NCI-H82 treated with DMSO at 0.1 percent for 48 hours (cell line): ENCODE results near the gene HSPA4L.

Source experiments
- DNase-seq: peaks from one replicate; lab custom pipeline; 2025; ENCODE audit not compliant: unreplicated experiment; lab: John Stamatoyannopoulos, UW

Gene HSPA4L

GRCh38 chr4:127868196-127868595, 86.1 kb downstream of the HSPA4L start:
- no peak for DNase-seq

- DNase-seq: no peak
These were observed 88.2 kb downstream of the HSPA4L start for GRCh38 chr4:127870281-127870680.

- DNase-seq: no peak
These were observed 88.6 kb downstream of the HSPA4L start for GRCh38 chr4:127870688-127871087.

- DNase-seq: no peak
These were observed 93.7 kb downstream of the HSPA4L start for GRCh38 chr4:127875791-127876190.

GRCh38 chr4:127880763-127881562, 98.8 kb downstream of the HSPA4L start, which contains the start of gene PLK4:
Gene PLK4 (plus strand): TSS chr4:127880893. CDS start chr4:127881135, 242 bp downstream.
- peak; percentile 76 for DNase-seq

- no peak for DNase-seq
These were observed 99.4 kb downstream of the HSPA4L start for GRCh38 chr4:127881563-127881864.

- no peak for DNase-seq
These were observed 106.4 kb downstream of the HSPA4L start for GRCh38 chr4:127888559-127888958.

- no peak for DNase-seq
These were observed 107.8 kb downstream of the HSPA4L start for GRCh38 chr4:127889903-127890302.
